Measurements from ENCODE around the gene KLHL35. TPM values are rescaled to one million over a fixed set of nuclear protein-coding genes. Genes with fewer than 3 reads are reported as not detected.

KLHL35 gene
- polyA plus RNA-seq, 1 donor from 2014 or later, result 0.48 TPM

DNA sequence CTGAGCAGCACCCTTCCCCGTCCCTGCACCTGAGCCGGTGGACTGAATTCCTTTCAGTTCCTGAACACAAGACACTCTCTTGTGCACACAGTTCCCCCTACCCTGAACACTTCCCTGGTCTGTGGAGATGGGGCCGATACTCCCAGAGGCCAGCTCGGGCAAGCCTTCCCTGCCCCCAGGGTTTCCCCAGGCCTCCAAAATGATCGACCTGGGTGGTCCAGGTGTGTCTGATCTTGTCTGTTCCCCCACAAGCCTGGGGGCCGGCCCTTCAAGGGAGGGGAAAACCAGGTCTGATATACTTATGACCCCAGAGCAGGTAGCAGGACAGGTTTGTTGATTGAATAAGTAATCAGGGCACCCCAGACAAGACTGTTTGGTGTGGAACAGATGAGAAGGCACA is 40.7 kb upstream of the KLHL35 start:
- peaks cover 7 to 14% (median 11%) of the 10 kb centered on the region in 3 donors for H3K4me1 Mint-ChIP-seq
- H3K4me3 Mint-ChIP-seq, result no peak overlapping the region
- H3K27ac Mint-ChIP-seq, result peak overlapping the region in 1 of 3 donors; percentile 92
- H3K9me3 Mint-ChIP-seq, result no peaks in the 10 kb centered on the region
- peaks cover 4% of the 10 kb centered on the region for H3K36me3 Mint-ChIP-seq
- no peaks in the 10 kb centered on the region for H3K27me3 Mint-ChIP-seq

DNA sequence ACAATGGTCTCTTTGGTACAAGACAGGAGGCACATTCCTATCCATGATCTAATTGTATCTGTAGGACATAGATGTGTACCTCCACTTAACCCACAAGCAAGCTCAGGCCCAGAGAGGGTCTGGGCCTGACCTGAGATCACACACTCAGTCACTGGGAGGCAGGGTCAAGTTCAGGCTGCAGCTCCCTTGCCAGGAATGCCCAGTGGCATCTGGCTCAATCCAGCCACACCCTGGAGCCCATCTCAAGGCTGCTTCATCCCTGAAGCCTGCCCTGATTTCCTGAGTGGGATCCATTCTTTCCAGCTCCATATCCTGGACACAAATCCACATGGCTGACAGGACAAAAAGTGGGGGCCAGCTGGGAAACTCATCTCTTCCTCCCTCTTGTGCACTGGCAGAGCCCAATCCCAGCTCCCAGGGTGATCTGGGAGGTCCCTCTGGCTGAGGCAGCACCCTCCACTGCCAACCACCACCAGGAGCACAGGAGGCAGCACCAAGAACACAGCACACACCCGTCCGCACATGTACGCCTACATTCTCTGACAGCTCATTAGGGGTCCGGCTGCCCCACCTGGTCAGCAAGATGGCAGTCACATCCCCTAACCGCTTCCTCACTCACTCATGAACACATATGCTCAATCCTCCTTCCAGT is 39.2 kb upstream of the KLHL35 start:
- Mint-ChIP-seq H3K9me3 (no peaks in the 10 kb centered on the region), H3K36me3 (peaks cover 6% of the 10 kb centered on the region), H3K4me1 (peaks cover 9 to 12% (median 9%) of the 10 kb centered on the region in 3 donors), H3K27me3 (no peaks in the 10 kb centered on the region), H3K27ac (no peak overlapping the region), H3K4me3 (peak overlapping the region in 1 of 4 donors; percentile 68)

DNA sequence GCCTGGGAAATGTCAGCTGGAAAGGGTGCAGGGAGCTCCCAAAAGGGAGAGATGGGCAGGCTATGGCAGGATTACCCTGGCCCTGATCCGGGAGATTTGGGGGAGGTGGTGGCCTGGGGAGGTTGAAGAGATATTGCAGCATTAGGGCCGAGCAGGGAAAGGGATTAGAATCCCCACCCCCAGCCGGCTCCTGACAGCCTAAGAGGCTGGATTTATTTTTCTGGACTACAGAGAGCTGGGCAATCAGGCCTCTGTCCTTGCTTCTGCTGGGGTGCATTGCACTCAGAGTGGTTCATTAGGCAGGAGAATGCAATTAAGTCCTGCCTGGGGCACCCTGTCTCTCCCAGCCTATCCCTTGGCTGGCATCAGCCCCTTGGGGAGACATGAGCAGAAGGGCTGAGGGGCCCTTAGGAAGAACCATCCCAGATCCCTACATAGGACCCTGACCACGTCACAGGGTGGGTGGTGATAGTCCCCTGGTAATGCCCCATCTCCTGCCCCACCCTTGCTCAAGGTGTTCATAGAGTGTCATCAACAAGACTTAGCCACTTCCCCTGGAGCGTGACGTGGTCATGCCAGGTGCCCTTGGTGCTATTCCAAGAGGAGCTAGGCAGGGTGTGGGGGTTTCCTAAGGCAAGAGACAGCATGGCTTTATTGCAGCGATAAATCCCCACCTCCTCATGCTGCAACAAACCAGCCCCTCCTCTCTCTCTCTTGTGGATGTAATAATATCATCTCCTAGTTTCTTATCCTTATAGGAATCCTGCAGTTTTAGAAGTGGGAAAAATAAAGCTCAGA is 38.4 kb upstream of the KLHL35 start:
- H3K27me3 Mint-ChIP-seq, result no peaks in the 10 kb centered on the region
- no peak overlapping the region for H3K4me3 Mint-ChIP-seq
- H3K27ac Mint-ChIP-seq, result peak overlapping the region in 2 of 3 donors; percentile 84 to 85
- H3K36me3 Mint-ChIP-seq, result peaks cover 6% of the 10 kb centered on the region
- no peaks in the 10 kb centered on the region for H3K9me3 Mint-ChIP-seq
- H3K4me1 Mint-ChIP-seq, result peaks cover 9 to 18% (median 16%) of the 10 kb centered on the region in 3 donors

GRCh38 chr11:75470476-75471080 is 37.6 kb upstream of the KLHL35 start:
- Mint-ChIP-seq H3K27ac (peak overlapping the region in 1 of 3 donors; percentile 84), H3K27me3 (no peaks in the 10 kb centered on the region), H3K9me3 (no peaks in the 10 kb centered on the region), H3K4me3 (no peak overlapping the region), H3K4me1 (peaks cover 9 to 14% (median 12%) of the 10 kb centered on the region in 3 donors), H3K36me3 (peaks cover 6% of the 10 kb centered on the region)

DNA sequence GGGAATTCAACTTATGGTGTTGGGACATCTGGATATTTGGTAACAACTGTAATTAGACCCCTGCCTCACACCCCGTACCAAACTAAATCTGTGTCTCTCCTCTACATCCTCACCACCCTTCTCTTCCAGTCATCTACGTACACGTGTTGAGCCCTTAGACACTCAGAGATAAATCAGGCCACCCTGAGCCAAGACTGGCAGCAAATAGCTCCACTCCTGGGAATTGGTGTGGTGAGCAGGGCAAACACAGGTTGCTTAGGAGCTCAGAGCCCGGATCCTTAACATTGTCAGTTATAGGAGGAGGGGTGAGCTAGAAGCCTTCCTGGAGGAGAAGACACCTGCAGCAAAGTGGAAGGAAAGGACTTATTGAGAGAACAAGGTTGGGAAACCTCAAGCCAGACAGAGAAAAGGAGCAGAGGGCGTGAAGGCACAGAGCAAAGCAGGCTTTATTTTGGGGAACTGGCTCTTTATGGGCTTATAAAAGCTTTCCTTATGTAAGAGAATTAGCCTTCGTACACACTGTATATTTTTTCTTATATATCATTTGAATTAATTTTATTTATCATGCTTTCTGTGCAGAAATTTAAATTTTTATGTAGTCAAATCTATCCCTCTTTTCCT is 36.9 kb upstream of the KLHL35 start:
- H3K36me3 Mint-ChIP-seq, result peaks cover 8% of the 10 kb centered on the region
- H3K4me3 Mint-ChIP-seq, result no peak overlapping the region
- H3K27me3 Mint-ChIP-seq, result no peaks in the 10 kb centered on the region
- H3K9me3 Mint-ChIP-seq, result no peaks in the 10 kb centered on the region
- peaks cover 7 to 12% (median 11%) of the 10 kb centered on the region in 3 donors for H3K4me1 Mint-ChIP-seq
- H3K27ac Mint-ChIP-seq, result no peak overlapping the region

GRCh38 chr11:75468534-75469340 is 35.7 kb upstream of the KLHL35 start:
- peaks cover 7% of the 10 kb centered on the region for H3K36me3 Mint-ChIP-seq
- H3K27me3 Mint-ChIP-seq, result no peaks in the 10 kb centered on the region
- H3K27ac Mint-ChIP-seq, result no peak overlapping the region
- H3K9me3 Mint-ChIP-seq, result no peaks in the 10 kb centered on the region
- H3K4me1 Mint-ChIP-seq, result peaks cover 3 to 11% (median 9%) of the 10 kb centered on the region in 3 donors
- H3K4me3 Mint-ChIP-seq, result no peak overlapping the region

DNA sequence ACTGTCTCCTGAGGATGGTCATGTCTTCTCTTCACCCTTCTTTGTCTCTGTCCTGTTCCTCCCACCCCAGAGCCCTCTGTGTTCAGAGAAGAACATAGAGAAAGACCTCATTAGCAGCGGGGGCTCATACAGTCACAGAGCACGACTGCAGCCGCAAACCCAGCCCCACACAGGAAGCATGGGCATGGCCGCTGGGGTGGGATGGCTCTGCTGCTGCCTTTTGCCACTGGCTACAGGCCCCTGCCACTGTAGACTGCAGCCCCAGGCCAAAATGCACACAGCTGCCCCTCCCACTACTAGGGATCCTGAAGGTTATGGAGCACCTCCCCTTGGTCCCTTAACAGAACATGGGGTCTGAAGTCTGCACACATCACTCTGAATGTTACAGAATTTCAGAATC is 34.9 kb upstream of the KLHL35 start:
- Mint-ChIP-seq H3K9me3 (no peaks in the 10 kb centered on the region), H3K27ac (no peak overlapping the region), H3K4me1 (peaks cover 3 to 11% (median 9%) of the 10 kb centered on the region in 3 donors), H3K36me3 (peaks cover 6% of the 10 kb centered on the region), H3K4me3 (no peak overlapping the region), H3K27me3 (no peaks in the 10 kb centered on the region)

- H3K27me3 Mint-ChIP-seq, result no peaks in the 10 kb centered on the region
- no peaks in the 10 kb centered on the region for H3K9me3 Mint-ChIP-seq
- H3K36me3 Mint-ChIP-seq, result peaks cover 6% of the 10 kb centered on the region
- H3K27ac Mint-ChIP-seq, result peak overlapping the region in 1 of 3 donors; percentile 43
- H3K4me1 Mint-ChIP-seq, result peaks cover 3 to 11% (median 9%) of the 10 kb centered on the region in 3 donors
- H3K4me3 Mint-ChIP-seq, result peak overlapping the region in 1 of 4 donors; percentile 23
These were observed 34.3 kb upstream of the KLHL35 start for GRCh38 chr11:75467311-75467710.

DNA sequence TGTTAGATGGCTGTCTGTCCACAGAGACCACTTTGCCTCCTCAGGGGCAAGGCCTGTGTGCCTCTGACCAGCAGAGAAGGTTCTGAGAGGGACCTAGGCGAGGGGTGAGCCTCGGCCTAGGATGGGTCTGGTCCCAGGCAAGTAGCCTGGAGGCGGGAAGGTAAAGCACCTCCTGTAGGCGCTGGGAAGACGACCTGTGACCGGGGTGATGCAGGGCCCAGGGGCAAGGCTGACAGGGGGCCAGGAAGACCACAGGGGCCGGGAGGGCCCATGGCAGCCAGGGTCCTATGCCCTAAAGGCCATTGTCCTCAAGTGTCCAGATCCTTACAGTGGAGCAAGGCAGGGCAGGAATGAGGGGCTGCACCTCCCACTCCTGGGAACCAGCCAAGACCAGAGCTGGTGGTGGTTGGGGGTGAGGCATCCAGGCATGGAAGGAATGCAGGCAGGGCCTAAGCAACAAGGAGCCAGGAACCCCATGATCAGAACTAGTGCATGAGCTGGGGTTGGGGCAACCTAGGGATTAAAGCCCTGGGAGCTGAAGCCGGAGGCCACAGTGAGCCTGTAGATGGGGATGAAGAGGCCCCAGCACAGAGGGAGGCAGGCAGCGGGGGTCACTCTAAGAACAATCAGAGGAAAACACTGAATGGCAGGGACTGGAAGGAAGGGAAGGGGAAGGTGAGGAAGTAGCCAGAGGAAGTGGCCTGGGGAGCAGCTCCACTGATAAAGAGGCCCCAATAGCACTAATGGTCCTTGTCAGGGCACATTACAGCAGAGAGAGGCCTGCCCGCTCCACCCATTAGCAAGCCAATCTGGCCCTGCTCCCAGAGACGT is 32.9 kb upstream of the KLHL35 start:
- Mint-ChIP-seq H3K4me1 (peaks cover 3 to 10% (median 9%) of the 10 kb centered on the region in 3 donors), H3K27ac (peak overlapping the region in 2 of 3 donors; percentile 17 to 83), H3K27me3 (no peaks in the 10 kb centered on the region), H3K4me3 (peak overlapping the region in 1 of 4 donors; percentile 25), H3K36me3 (peaks cover 6% of the 10 kb centered on the region), H3K9me3 (no peaks in the 10 kb centered on the region)

GRCh38 chr11:75463106-75463774 is 30.2 kb upstream of the KLHL35 start:
- Mint-ChIP-seq H3K9me3 (no peaks in the 10 kb centered on the region), H3K4me3 (no peak overlapping the region), H3K4me1 (peaks cover 0 to 9% (median 9%) of the 10 kb centered on the region in 3 donors), H3K36me3 (peaks cover 6% of the 10 kb centered on the region), H3K27me3 (no peaks in the 10 kb centered on the region), H3K27ac (peak overlapping the region in 1 of 3 donors; percentile 50)

DNA sequence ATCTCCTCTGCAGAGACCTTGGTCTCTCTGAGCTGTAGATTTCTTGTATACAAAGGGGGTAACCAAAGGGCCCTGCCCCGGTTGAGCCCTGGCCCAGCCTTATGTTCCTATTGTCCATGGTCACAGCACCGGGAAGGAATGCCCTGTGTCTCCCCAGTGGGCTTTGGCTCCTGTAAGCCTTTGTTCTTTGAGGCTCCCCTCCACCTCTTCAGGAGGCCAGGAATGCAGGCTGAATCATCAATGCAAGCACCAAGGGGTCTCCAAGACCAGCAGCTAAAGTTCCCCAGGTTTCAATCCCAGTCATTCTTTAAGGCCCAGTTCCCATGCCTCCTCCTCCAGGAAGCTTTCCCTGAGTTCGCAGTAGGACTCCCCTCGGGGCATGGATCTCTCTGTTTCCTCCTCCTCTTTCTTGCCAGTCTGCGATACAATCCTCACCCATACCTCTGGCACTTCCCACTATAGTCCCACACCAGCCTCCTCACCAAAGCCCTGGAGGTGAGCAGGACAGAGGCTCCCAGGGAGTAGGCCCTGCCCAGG is 29.2 kb upstream of the KLHL35 start:
- no peak overlapping the region for H3K4me3 Mint-ChIP-seq
- H3K27me3 Mint-ChIP-seq, result no peaks in the 10 kb centered on the region
- H3K9me3 Mint-ChIP-seq, result no peaks in the 10 kb centered on the region
- peaks cover 0 to 7% (median 7%) of the 10 kb centered on the region in 3 donors for H3K4me1 Mint-ChIP-seq
- no peak overlapping the region for H3K27ac Mint-ChIP-seq
- H3K36me3 Mint-ChIP-seq, result peaks cover 5% of the 10 kb centered on the region

DNA sequence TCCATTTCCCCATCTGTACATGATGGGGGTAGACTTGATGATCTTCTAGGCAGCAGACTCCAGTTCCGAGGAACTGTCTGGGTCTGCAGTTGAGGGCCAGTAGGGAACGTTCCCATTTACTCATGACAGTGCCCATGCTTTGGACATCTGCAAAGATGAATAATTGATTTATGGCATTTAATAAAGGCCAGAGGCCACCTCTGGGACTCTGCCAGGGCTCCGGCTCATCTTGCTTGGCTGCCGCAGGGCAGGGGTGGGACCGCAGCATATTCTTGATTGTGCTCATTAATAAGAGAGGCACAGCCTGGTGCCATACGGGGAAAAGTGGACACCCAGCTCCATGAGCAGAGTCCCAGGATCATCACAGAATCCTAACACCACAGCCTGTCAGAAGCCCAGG is 28.1 kb upstream of the KLHL35 start:
- Mint-ChIP-seq H3K27ac (peak overlapping the region in 1 of 3 donors; percentile 16), H3K36me3 (peaks cover 5% of the 10 kb centered on the region), H3K27me3 (no peaks in the 10 kb centered on the region), H3K4me3 (no peak overlapping the region), H3K4me1 (no peaks in the 10 kb centered on the region), H3K9me3 (no peaks in the 10 kb centered on the region)

DNA sequence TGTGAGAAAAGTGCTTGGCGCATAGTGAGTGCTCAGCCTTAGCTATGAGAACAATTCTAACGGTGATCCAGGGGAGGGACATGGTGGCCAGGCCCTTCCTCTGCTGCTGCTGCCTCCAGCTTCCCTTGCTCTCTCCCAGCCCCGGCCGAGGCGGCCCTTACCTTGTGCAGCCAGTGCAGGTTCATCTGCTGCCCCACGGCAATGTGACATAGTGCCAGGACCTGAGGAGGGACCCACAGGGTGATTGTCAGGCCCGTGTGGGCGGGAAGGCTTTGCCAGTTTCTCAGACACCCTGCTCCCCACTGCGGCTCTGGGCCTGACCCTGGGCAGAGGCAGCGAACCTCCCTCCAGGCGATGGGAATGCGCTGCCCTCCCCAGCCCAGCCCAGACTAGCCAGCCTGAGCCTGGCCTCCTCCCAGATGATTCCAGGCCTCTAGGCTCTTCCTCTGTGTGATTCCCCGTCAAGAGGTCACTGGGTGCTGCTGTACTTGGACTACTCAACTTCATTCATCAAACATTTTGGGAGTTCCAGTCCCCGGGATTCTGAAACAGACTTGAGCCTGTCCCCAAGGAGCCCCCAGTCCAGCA is 23.7 kb upstream of the KLHL35 start:
- Mint-ChIP-seq H3K4me3 (no peak overlapping the region), H3K27me3 (no peaks in the 10 kb centered on the region), H3K9me3 (no peaks in the 10 kb centered on the region), H3K27ac (no peak overlapping the region), H3K4me1 (peaks cover 0 to 1% (median 0%) of the 10 kb centered on the region in 3 donors), H3K36me3 (peaks cover 10% of the 10 kb centered on the region)
